Measurements from ENCODE around the gene CRYBA2. TPM values are rescaled to one million over a fixed set of nuclear protein-coding genes. Genes with fewer than 3 reads are reported as not detected.

The CRYBA2 gene
- total and polyA plus RNA-seq, 2 experiments from 2014 or later = not detected

GRCh38 chr2:219028996-219029828, 36.0 kb upstream of the CRYBA2 start:
- Mint-ChIP-seq H3K4me1 (peaks cover 3% of the 10 kb centered on the region; the same call in 2 of the 3 replicates), H3K27ac (no peak overlapping the region), H3K27me3 (ENCODE audit: insufficient read depth, low read depth, poor library complexity) (peaks cover 15% of the 10 kb centered on the region), H3K9me3 (no peaks in the 10 kb centered on the region; the same call in 2 of the 3 replicates), H3K4me3 (no peak overlapping the region), H3K36me3 (ENCODE audit: low read depth) (no peaks in the 10 kb centered on the region)
- Histone ChIP-seq H3K79me2 (replicated peaks; ENCODE audit: insufficient read depth) (no peaks in the 10 kb centered on the region), H3K4me1 (ENCODE audit: insufficient read depth) (no peaks in the 10 kb centered on the region), H3K9me2 (ENCODE audit: insufficient read depth) (no peaks in the 10 kb centered on the region), H3K27me3 (ENCODE audit: insufficient read depth) (no peaks in the 10 kb centered on the region), H3K36me3 (ENCODE audit: insufficient read depth) (no peaks in the 10 kb centered on the region), H3K4me3 (no peak overlapping the region), H2AFZ (no peak overlapping the region), H4K20me1 (replicated peaks; ENCODE audit: insufficient read depth) (no peaks in the 10 kb centered on the region), H3F3A (replicated peaks; ENCODE audit: low read depth) (no peaks in the 10 kb centered on the region), H3K4me2 (no peak overlapping the region), H3K27ac (ENCODE audit: low read depth) (no peak overlapping the region)
- TF ChIP-seq CTCF (conservative IDR thresholded peaks at IDR 0.05; ENCODE audit: low read depth in 2 of 2) (no peak), ETS1 (IDR thresholded peaks at IDR 0.05) (no peak)
- ATAC-seq = no peak
- DNase-seq (ENCODE audit: low spot score) = no peak

GRCh38 chr2:219028141-219028540, 34.9 kb upstream of the CRYBA2 start:
- Histone ChIP-seq H3K27ac (ENCODE audit: low read depth) (no peak overlapping the region), H3K4me1 (ENCODE audit: insufficient read depth) (no peaks in the 10 kb centered on the region), H3K27me3 (ENCODE audit: insufficient read depth) (no peaks in the 10 kb centered on the region), H4K20me1 (replicated peaks; ENCODE audit: insufficient read depth) (no peaks in the 10 kb centered on the region), H3K4me2 (no peak overlapping the region), H3F3A (replicated peaks; ENCODE audit: low read depth) (no peaks in the 10 kb centered on the region), H3K4me3 (no peak overlapping the region), H3K36me3 (ENCODE audit: insufficient read depth) (no peaks in the 10 kb centered on the region), H2AFZ (no peak overlapping the region), H3K9me2 (ENCODE audit: insufficient read depth) (no peaks in the 10 kb centered on the region), H3K79me2 (replicated peaks; ENCODE audit: insufficient read depth) (no peaks in the 10 kb centered on the region)
- Mint-ChIP-seq H3K27me3 (ENCODE audit: insufficient read depth, low read depth, poor library complexity) (peaks cover 15% of the 10 kb centered on the region), H3K4me1 (peaks cover 3% of the 10 kb centered on the region; the same call in 2 of the 3 replicates), H3K9me3 (no peaks in the 10 kb centered on the region; the same call in 2 of the 3 replicates), H3K27ac (no peak overlapping the region), H3K36me3 (ENCODE audit: low read depth) (no peaks in the 10 kb centered on the region), H3K4me3 (no peak overlapping the region)
- ATAC-seq = no peak
- no peak for TF ChIP-seq JUNB (IDR thresholded peaks at IDR 0.05; ENCODE audit: unreplicated experiment)
- no peak for DNase-seq (ENCODE audit: low spot score)

- H3K36me3 ChIP-seq (ENCODE audit: insufficient read depth) = no peaks in the 10 kb centered on the region
- H3K27me3 ChIP-seq (ENCODE audit: insufficient read depth) = no peaks in the 10 kb centered on the region
- ATAC-seq = no peak
- H2AFZ ChIP-seq = no peak overlapping the region
- H3K79me2 ChIP-seq (replicated peaks; ENCODE audit: insufficient read depth) = no peaks in the 10 kb centered on the region
- Mint-ChIP-seq H3K4me3 (no peak overlapping the region), H3K4me1 (peaks cover 3% of the 10 kb centered on the region; the same call in 2 of the 3 replicates), H3K36me3 (ENCODE audit: low read depth) (no peaks in the 10 kb centered on the region), H3K27me3 (ENCODE audit: insufficient read depth, low read depth, poor library complexity) (peaks cover 15% of the 10 kb centered on the region), H3K27ac (no peak overlapping the region), H3K9me3 (no peaks in the 10 kb centered on the region; the same call in 2 of the 3 replicates)
- no peak for DNase-seq (ENCODE audit: low spot score)
- H3K4me1 ChIP-seq (ENCODE audit: insufficient read depth) = no peaks in the 10 kb centered on the region
- H3K9me2 ChIP-seq (ENCODE audit: insufficient read depth) = no peaks in the 10 kb centered on the region
- no peaks in the 10 kb centered on the region for H4K20me1 ChIP-seq (replicated peaks; ENCODE audit: insufficient read depth)
- H3K27ac ChIP-seq (ENCODE audit: low read depth) = no peak overlapping the region
- no peak overlapping the region for H3K4me3 ChIP-seq
- TF ChIP-seq JUNB (IDR thresholded peaks at IDR 0.05; ENCODE audit: unreplicated experiment) (no peak), ZNF114 (CRISPR knock-in tag; IDR thresholded peaks at IDR 0.05) (no peak), POLR2AphosphoS5 (IDR thresholded peaks at IDR 0.05; ENCODE audit: low read depth) (no peak), EZH2phosphoT487 (IDR thresholded peaks at IDR 0.05; ENCODE audit: unreplicated experiment) (no peak), STAT1 (IDR thresholded peaks at IDR 0.05; ENCODE audit: unreplicated experiment) (no peak)
- H3F3A ChIP-seq (replicated peaks; ENCODE audit: low read depth) = no peaks in the 10 kb centered on the region
- no peak overlapping the region for H3K4me2 ChIP-seq
Observed at GRCh38 chr2:219027511-219028055, 34.4 kb upstream of the CRYBA2 start.
